ENCODE data around the gene AACS. TPM values are rescaled to one million over a fixed set of nuclear protein-coding genes. Genes with fewer than 3 reads are reported as not detected.
"Not testable (repeated sequence)": the region's sequence is repeated elsewhere in the genome, so short reads cannot be mapped to it uniquely, and the experiment has no call there.

The AACS gene
- polyA plus RNA-seq, 1 donor = 19.1 TPM

DNA sequence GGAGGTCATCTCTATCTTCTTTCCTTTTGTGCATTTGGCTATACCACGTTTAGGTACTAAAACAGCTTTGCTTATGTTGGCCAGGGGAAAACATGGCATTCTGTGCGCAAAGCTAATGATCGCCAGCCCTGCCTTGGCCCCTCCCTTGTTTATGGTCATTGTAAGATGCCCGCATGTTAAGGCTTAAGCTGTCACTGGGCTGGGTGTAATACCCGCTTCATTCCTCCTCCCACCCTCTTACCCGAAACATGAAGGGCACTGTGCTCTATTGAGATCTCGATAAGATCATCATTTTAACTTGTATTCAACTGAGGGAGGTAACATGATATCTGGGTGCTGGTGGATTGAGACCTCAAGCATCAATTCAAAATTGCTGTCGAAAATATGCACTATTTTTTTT lies 37.1 kb upstream of the AACS start:
- Histone ChIP-seq H3K27ac (ENCODE audit: low read length) (no peak overlapping the region), H3K4me3 (ENCODE audit: low read length) (no peak overlapping the region), H3K36me3 (ENCODE audit: control insufficient read depth, insufficient read depth, low read length) (peaks cover 8% of the 10 kb centered on the region), H3K4me1 (ENCODE audit: control insufficient read depth, insufficient read depth, low read length) (no peaks in the 10 kb centered on the region), H3K9me3 (ENCODE audit: control insufficient read depth, low read depth, low read length) (no peaks in the 10 kb centered on the region), H3K27me3 (ENCODE audit: control insufficient read depth, insufficient read depth, low read length) (no peaks in the 10 kb centered on the region)
- 100% methylated on average over 1 of the region's 8 CpGs for WGBS (ENCODE audit: insufficient coverage, low lambda C conversion rate)
- DNase-seq = no peak

- WGBS (ENCODE audit: insufficient coverage, low lambda C conversion rate) = no CpG with 5 or more reads among the region's 7 CpGs
- H3K27ac ChIP-seq (ENCODE audit: low read length) = no peak overlapping the region
- H3K4me1 ChIP-seq (ENCODE audit: control insufficient read depth, insufficient read depth, low read length) = no peaks in the 10 kb centered on the region
- peaks cover 5% of the 10 kb centered on the region for H3K36me3 ChIP-seq (ENCODE audit: control insufficient read depth, insufficient read depth, low read length)
- no peaks in the 10 kb centered on the region for H3K9me3 ChIP-seq (ENCODE audit: control insufficient read depth, low read depth, low read length)
- no peak overlapping the region for H3K4me3 ChIP-seq (ENCODE audit: low read length)
- no peaks in the 10 kb centered on the region for H3K27me3 ChIP-seq (ENCODE audit: control insufficient read depth, insufficient read depth, low read length)
- no peak for DNase-seq
These were observed 35.4 kb upstream of the AACS start for GRCh38 chr12:125029761-125030358.

DNA sequence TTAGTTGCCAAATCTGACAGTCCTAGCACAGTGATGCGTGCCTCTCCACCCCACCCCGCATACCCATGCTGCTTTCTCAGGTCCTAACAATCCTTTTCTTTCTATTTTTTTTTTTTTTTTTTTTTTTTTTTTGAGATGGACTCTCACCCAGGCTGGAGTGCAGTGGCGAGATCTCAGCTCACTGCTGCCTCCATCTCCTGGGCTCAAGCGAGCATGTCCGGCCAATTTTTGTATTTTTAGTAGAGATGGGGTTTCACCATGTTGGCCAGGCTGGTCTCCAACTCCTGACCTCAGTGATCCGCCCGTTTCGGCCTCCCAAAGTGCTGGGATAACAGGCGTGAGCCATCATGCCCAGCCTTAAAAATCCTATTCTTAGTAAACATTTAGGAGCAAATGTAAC lies 33.8 kb upstream of the AACS start:
- not testable (repeated sequence) for H3K4me1 ChIP-seq (ENCODE audit: control insufficient read depth, insufficient read depth, low read length); H3K27me3 ChIP-seq (ENCODE audit: control insufficient read depth, insufficient read depth, low read length); H3K4me3 ChIP-seq (ENCODE audit: low read length); DNase-seq; H3K36me3 ChIP-seq (ENCODE audit: control insufficient read depth, insufficient read depth, low read length); H3K27ac ChIP-seq (ENCODE audit: low read length); H3K9me3 ChIP-seq (ENCODE audit: control insufficient read depth, low read depth, low read length)
- WGBS (ENCODE audit: insufficient coverage, low lambda C conversion rate) = no CpG with 5 or more reads among the region's 9 CpGs

DNA sequence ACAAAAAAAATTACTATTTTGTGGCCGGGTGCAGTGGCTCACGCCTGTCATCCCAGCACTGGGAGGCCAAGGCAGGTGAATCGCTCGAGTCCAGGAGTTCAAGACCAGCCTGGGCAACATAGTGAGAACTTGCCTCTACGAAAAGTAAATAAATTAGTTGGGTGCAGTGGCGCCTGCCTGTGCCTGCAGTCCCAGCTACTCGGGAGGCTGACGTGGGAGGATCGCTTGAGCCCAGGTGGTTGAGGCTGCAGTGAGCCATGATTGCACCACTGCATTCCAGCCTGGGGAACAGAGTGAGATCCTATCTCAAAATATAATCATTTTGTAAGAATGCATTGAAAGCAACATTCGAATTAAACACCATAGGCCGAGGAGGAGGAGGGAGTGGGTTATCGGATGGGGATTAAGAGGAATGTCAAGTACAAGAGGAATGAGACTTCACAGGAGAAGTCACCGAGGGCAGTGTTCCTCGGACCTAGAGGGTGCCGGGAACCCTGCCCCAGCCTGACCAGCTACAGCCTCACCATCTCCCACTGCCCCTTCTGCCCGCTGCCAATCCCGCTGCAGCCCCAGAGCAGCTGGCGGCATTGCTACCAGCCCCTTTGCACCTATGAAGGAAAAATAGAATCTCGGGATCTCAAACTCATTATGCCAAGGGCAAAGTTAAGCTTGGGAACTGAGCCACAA lies 32.6 kb upstream of the AACS start:
- H3K27me3 ChIP-seq (ENCODE audit: control insufficient read depth, insufficient read depth, low read length) = no peaks in the 10 kb centered on the region
- H3K36me3 ChIP-seq (ENCODE audit: control insufficient read depth, insufficient read depth, low read length) = no peaks in the 10 kb centered on the region
- H3K9me3 ChIP-seq (ENCODE audit: control insufficient read depth, low read depth, low read length) = no peaks in the 10 kb centered on the region
- H3K4me1 ChIP-seq (ENCODE audit: control insufficient read depth, insufficient read depth, low read length) = no peaks in the 10 kb centered on the region
- no peak overlapping the region for H3K27ac ChIP-seq (ENCODE audit: low read length)
- H3K4me3 ChIP-seq (ENCODE audit: low read length) = no peak overlapping the region
- no CpG with 5 or more reads among the region's 19 CpGs for WGBS (ENCODE audit: insufficient coverage, low lambda C conversion rate)
- no peak for DNase-seq

GRCh38 chr12:125033288-125033687 lies 31.9 kb upstream of the AACS start:
- no peaks in the 10 kb centered on the region for H3K27me3 ChIP-seq (ENCODE audit: control insufficient read depth, insufficient read depth, low read length)
- H3K27ac ChIP-seq (ENCODE audit: low read length) = no peak overlapping the region
- no peaks in the 10 kb centered on the region for H3K9me3 ChIP-seq (ENCODE audit: control insufficient read depth, low read depth, low read length)
- WGBS (ENCODE audit: insufficient coverage, low lambda C conversion rate) = 74% methylated on average over 2 of the region's 9 CpGs
- no peaks in the 10 kb centered on the region for H3K36me3 ChIP-seq (ENCODE audit: control insufficient read depth, insufficient read depth, low read length)
- no peak overlapping the region for H3K4me3 ChIP-seq (ENCODE audit: low read length)
- no peaks in the 10 kb centered on the region for H3K4me1 ChIP-seq (ENCODE audit: control insufficient read depth, insufficient read depth, low read length)
- no peak for DNase-seq

GRCh38 chr12:125038976-125039625 lies 26.1 kb upstream of the AACS start:
- H3K9me3 ChIP-seq (ENCODE audit: control insufficient read depth, low read depth, low read length) = no peaks in the 10 kb centered on the region
- WGBS (ENCODE audit: insufficient coverage, low lambda C conversion rate) = 80% methylated on average over 1 of the region's 6 CpGs
- H3K4me1 ChIP-seq (ENCODE audit: control insufficient read depth, insufficient read depth, low read length) = no peaks in the 10 kb centered on the region
- H3K27me3 ChIP-seq (ENCODE audit: control insufficient read depth, insufficient read depth, low read length) = no peaks in the 10 kb centered on the region
- H3K36me3 ChIP-seq (ENCODE audit: control insufficient read depth, insufficient read depth, low read length) = no peaks in the 10 kb centered on the region
- H3K4me3 ChIP-seq (ENCODE audit: low read length) = no peak overlapping the region
- H3K27ac ChIP-seq (ENCODE audit: low read length) = no peak overlapping the region
- DNase-seq = no peak

DNA sequence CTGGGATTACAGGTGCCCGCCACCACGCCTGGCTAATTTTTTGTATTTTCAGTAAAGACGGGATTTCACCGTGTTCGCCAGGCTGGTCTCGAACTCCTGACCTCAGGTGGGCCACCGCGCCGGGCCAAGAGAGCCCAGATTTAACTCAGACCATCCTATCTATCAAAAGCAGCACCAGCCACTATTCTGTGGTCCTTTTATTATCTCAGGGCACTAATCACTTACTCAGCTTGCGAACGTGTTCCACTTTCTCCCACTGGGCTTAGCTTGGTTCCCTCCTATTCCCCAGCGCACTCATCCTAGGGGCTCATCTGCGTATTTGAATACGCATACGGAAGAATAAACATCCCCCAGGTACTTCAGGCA lies 16.2 kb upstream of the AACS start:
- H3K27me3 ChIP-seq (ENCODE audit: control insufficient read depth, insufficient read depth, low read length) = no peaks in the 10 kb centered on the region
- DNase-seq = no peak
- peak overlapping the region; percentile 54 for H3K4me3 ChIP-seq (ENCODE audit: low read length)
- no peaks in the 10 kb centered on the region for H3K4me1 ChIP-seq (ENCODE audit: control insufficient read depth, insufficient read depth, low read length)
- H3K36me3 ChIP-seq (ENCODE audit: control insufficient read depth, insufficient read depth, low read length) = no peaks in the 10 kb centered on the region
- H3K27ac ChIP-seq (ENCODE audit: low read length) = no peak overlapping the region
- no CpG with 5 or more reads among the region's 15 CpGs for WGBS (ENCODE audit: insufficient coverage, low lambda C conversion rate)
- no peaks in the 10 kb centered on the region for H3K9me3 ChIP-seq (ENCODE audit: control insufficient read depth, low read depth, low read length)

GRCh38 chr12:125050446-125050845 lies 14.8 kb upstream of the AACS start:
- H3K36me3 ChIP-seq (ENCODE audit: control insufficient read depth, insufficient read depth, low read length) = no peaks in the 10 kb centered on the region
- no CpG with 5 or more reads among the region's 10 CpGs for WGBS (ENCODE audit: insufficient coverage, low lambda C conversion rate)
- H3K27ac ChIP-seq (ENCODE audit: low read length) = no peak overlapping the region
- H3K9me3 ChIP-seq (ENCODE audit: control insufficient read depth, low read depth, low read length) = no peaks in the 10 kb centered on the region
- H3K4me1 ChIP-seq (ENCODE audit: control insufficient read depth, insufficient read depth, low read length) = no peaks in the 10 kb centered on the region
- no peak overlapping the region for H3K4me3 ChIP-seq (ENCODE audit: low read length)
- no peak for DNase-seq
- no peaks in the 10 kb centered on the region for H3K27me3 ChIP-seq (ENCODE audit: control insufficient read depth, insufficient read depth, low read length)

DNA sequence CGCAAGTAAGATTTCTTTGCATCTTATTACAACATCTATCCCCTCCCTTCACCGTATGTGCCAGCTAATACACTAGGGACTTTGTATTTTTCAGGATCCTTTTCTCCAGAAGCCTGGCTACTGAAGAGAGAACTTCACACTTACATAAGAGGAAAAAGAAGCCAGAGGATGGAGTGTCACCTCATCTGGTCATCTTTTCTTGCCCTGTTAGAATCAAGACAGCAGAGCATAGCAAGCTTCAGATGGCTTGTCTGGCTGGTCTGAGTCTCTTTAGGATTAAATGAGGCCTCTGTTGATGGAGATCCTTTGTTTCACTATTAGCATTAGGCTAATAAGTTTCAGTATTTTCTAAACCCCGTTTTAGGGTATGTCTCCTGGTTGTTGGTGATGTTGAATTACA lies 14.4 kb upstream of the AACS start:
- Histone ChIP-seq H3K4me3 (ENCODE audit: low read length) (no peak overlapping the region), H3K36me3 (ENCODE audit: control insufficient read depth, insufficient read depth, low read length) (no peaks in the 10 kb centered on the region), H3K4me1 (ENCODE audit: control insufficient read depth, insufficient read depth, low read length) (no peaks in the 10 kb centered on the region), H3K27me3 (ENCODE audit: control insufficient read depth, insufficient read depth, low read length) (no peaks in the 10 kb centered on the region), H3K9me3 (ENCODE audit: control insufficient read depth, low read depth, low read length) (no peaks in the 10 kb centered on the region), H3K27ac (ENCODE audit: low read length) (no peak overlapping the region)
- no CpG with 5 or more reads among the region's 3 CpGs for WGBS (ENCODE audit: insufficient coverage, low lambda C conversion rate)
- no peak for DNase-seq

DNA sequence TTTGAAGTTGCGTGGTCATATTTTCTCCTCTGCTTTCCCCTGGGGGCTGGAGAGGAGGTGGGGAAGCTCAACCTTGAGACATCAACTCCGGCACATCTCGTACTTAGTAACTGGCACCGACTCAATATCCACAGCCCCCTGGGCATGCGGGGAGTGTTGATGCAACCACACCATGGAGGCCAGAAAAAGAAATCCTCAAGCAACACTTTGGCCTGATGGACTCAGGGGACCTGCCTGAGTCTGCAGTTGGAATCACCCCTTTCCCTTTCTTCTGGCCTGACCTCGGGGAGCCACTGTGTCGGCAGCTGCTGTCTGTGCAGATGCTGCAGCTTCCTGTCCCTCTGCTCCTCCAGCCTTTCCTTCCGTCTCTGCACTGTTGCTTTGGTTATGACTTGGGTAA lies 11.4 kb upstream of the AACS start:
- Histone ChIP-seq H3K4me3 (ENCODE audit: low read length) (no peak overlapping the region), H3K36me3 (ENCODE audit: control insufficient read depth, insufficient read depth, low read length) (no peaks in the 10 kb centered on the region), H3K27me3 (ENCODE audit: control insufficient read depth, insufficient read depth, low read length) (peaks cover 3% of the 10 kb centered on the region), H3K9me3 (ENCODE audit: control insufficient read depth, low read depth, low read length) (no peaks in the 10 kb centered on the region), H3K27ac (ENCODE audit: low read length) (no peak overlapping the region), H3K4me1 (ENCODE audit: control insufficient read depth, insufficient read depth, low read length) (no peaks in the 10 kb centered on the region)
- no peak for DNase-seq
- no CpG with 5 or more reads among the region's 8 CpGs for WGBS (ENCODE audit: insufficient coverage, low lambda C conversion rate)

DNA sequence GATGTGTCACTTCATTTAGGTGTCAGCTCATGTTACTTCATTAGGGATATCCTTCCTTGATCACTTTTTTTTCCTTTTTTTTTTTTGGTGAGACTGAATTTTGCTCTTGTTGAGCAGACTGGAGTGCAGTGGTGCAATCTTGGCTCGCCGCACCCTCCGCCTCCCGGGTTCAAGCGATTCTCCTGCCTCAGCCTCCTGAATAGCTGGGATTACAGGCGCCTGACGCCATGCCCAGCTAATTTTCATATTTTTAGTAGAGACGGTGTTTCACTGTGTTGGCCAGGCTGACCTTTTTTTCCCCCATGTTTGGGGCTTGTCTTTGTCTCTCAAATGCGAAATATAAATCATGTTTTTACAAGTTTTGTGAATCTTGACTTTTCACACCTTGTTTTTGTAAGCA lies 9.6 kb upstream of the AACS start:
- no peak overlapping the region for H3K27ac ChIP-seq (ENCODE audit: low read length)

More for the DNA sequence above, 9.6 kb upstream of the AACS start:
- no CpG with 5 or more reads among the region's 9 CpGs for WGBS (ENCODE audit: insufficient coverage, low lambda C conversion rate)
- Histone ChIP-seq H3K4me1 (ENCODE audit: control insufficient read depth, insufficient read depth, low read length) (no peaks in the 10 kb centered on the region), H3K27me3 (ENCODE audit: control insufficient read depth, insufficient read depth, low read length) (peaks cover 3% of the 10 kb centered on the region), H3K9me3 (ENCODE audit: control insufficient read depth, low read depth, low read length) (no peaks in the 10 kb centered on the region), H3K36me3 (ENCODE audit: control insufficient read depth, insufficient read depth, low read length) (no peaks in the 10 kb centered on the region), H3K4me3 (ENCODE audit: low read length) (no peak overlapping the region)
- no peak for DNase-seq
